ENCODE results near the gene NRIP1.
"Not testable (repeated sequence)": the region's sequence is repeated elsewhere in the genome, so short reads cannot be mapped to it uniquely, and the experiment has no call there.

Gene NRIP1

GRCh38 chr21:14975136-14975919 is 89.5 kb downstream of the NRIP1 start:
- DNase-seq (ENCODE audit: low read depth) = no peak

- DNase-seq (ENCODE audit: low read depth) = no peak
These were observed 92.1 kb downstream of the NRIP1 start for GRCh38 chr21:14972678-14973077.

GRCh38 chr21:14968821-14969220 is 96.0 kb downstream of the NRIP1 start:
- no peak for DNase-seq (ENCODE audit: low read depth)

GRCh38 chr21:14968029-14968428 is 96.8 kb downstream of the NRIP1 start:
- no peak for DNase-seq (ENCODE audit: low read depth)

- DNase-seq (ENCODE audit: low read depth) = no peak
These were observed 100.2 kb downstream of the NRIP1 start for GRCh38 chr21:14964621-14965020.

- no peak for DNase-seq (ENCODE audit: low read depth)
These were observed 102.6 kb downstream of the NRIP1 start for GRCh38 chr21:14962217-14962616.

- DNase-seq (ENCODE audit: low read depth) = no peak
These were observed 103.3 kb downstream of the NRIP1 start for GRCh38 chr21:14961502-14961901.

GRCh38 chr21:14959343-14959742 is 105.5 kb downstream of the NRIP1 start:
- DNase-seq (ENCODE audit: low read depth) = no peak

- DNase-seq (ENCODE audit: low read depth) = no peak
These were observed 107.0 kb downstream of the NRIP1 start for GRCh38 chr21:14957836-14958235.

GRCh38 chr21:14956807-14957206 is 108.0 kb downstream of the NRIP1 start:
- DNase-seq (ENCODE audit: low read depth) = no peak

GRCh38 chr21:14955936-14956520 is 108.8 kb downstream of the NRIP1 start:
- DNase-seq (ENCODE audit: low read depth) = no peak

- no peak for DNase-seq (ENCODE audit: low read depth)
These were observed 111.9 kb downstream of the NRIP1 start for GRCh38 chr21:14952916-14953315.

GRCh38 chr21:14949603-14950002 is 115.2 kb downstream of the NRIP1 start:
- no peak for DNase-seq (ENCODE audit: low read depth)

- DNase-seq (ENCODE audit: low read depth) = no peak
These were observed 117.1 kb downstream of the NRIP1 start for GRCh38 chr21:14947613-14948160.

GRCh38 chr21:14945176-14945575 is 119.6 kb downstream of the NRIP1 start:
- DNase-seq (ENCODE audit: low read depth) = no peak

- no peak for DNase-seq (ENCODE audit: low read depth)
These were observed 121.2 kb downstream of the NRIP1 start for GRCh38 chr21:14943616-14944015.

GRCh38 chr21:14942801-14943490 is 121.9 kb downstream of the NRIP1 start:
- DNase-seq (ENCODE audit: low read depth) = no peak

GRCh38 chr21:14927324-14927723 is 137.5 kb downstream of the NRIP1 start:
- not testable (repeated sequence) for DNase-seq (ENCODE audit: low read depth)

GRCh38 chr21:14926186-14926585 is 138.6 kb downstream of the NRIP1 start:
- DNase-seq (ENCODE audit: low read depth) = no peak

GRCh38 chr21:14923468-14923867 is 141.3 kb downstream of the NRIP1 start:
- no peak for DNase-seq (ENCODE audit: low read depth)

GRCh38 chr21:14922980-14923379 is 141.8 kb downstream of the NRIP1 start:
- no peak for DNase-seq (ENCODE audit: low read depth)

- no peak for DNase-seq (ENCODE audit: low read depth)
These were observed 146.3 kb downstream of the NRIP1 start for GRCh38 chr21:14918527-14918926.

- no peak for DNase-seq (ENCODE audit: low read depth)
These were observed 147.0 kb downstream of the NRIP1 start for GRCh38 chr21:14917762-14918161.

Measured in T follicular helper cell (primary cell).